Endothelial cell of umbilical vein (primary cell): ENCODE data around the gene PSKH1. TPM values are rescaled to one million over a fixed set of nuclear protein-coding genes. Genes with fewer than 3 reads are reported as not detected.

Experiments
- BruUV-seq: library from RNA; stranded (reverse); fragments of 400-500 nt; replicated peaks from 2 replicates; lab custom pipeline; 2021; lab: Mats Ljungman, UMichigan
- CTCF ChIA-PET: fragments of 300-600, 350-600 bp; sonication (Branson Sonifier 250); formaldehyde crosslinking; loops from one replicate; lab custom pipeline; 2021; ENCODE audit warnings: antibody characterized with exemption, inconsistent platforms; lab: Charles Lee
- POLR2A ChIA-PET: fragments of 300-600, 350-600 bp; sonication (Branson Sonifier 250); formaldehyde crosslinking; loops from one replicate; lab custom pipeline; 2021; ENCODE audit warnings: antibody characterized with exemption, inconsistent platforms; lab: Charles Lee
- DNase-seq: peaks from one replicate; pipeline ENCODE4 v3.0.0-alpha.2; 2011; ENCODE audit warnings: low read depth, low spot score
- FAIRE-seq: peaks from 2 replicates; lab custom pipeline; 2011; peaks lifted over from hg19 to GRCh38; lab: Jason Lieb, UNC
- H2AFZ ChIP-seq: 2 replicates; pipeline ENCODE4 v1.6.0; 2012; ENCODE audit warnings: low read depth, low read length, control low read depth, inconsistent platforms
- H3K27ac ChIP-seq: 2 replicates; pipeline ENCODE4 v1.5.1; 2011; ENCODE audit warnings: low read depth, mild to moderate bottlenecking, control low read depth, low read length, moderate library complexity; ENCODE audit not compliant: insufficient read depth
- H3K27me3 ChIP-seq, 2 experiments: 2 replicates each; pipeline versions ENCODE4 v1.6.0 to v1.6.1; 2011; ENCODE audit warnings: low read length in 2 of 2, mixed read lengths in 1 of 2; ENCODE audit not compliant: control insufficient read depth in 2 of 2, insufficient read depth in 2 of 2
- H3K36me3 ChIP-seq, 2 experiments: 2 replicates in 1 of 2; 3 replicates in 1 of 2; pipeline ENCODE4 v1.5.1; 2011; ENCODE audit warnings: low read length in 2 of 2, mild to moderate bottlenecking in 1 of 2, moderate library complexity in 1 of 2; ENCODE audit not compliant: control insufficient read depth in 2 of 2, insufficient read depth in 2 of 2; ENCODE audit errors: extremely low read depth in 1 of 2
- H3K4me1 ChIP-seq: 3 replicates; pipeline ENCODE4 v1.5.1; 2011; ENCODE audit warnings: mild to moderate bottlenecking, low read length; ENCODE audit not compliant: control insufficient read depth, insufficient read depth; ENCODE audit errors: extremely low read depth
- H3K4me2 ChIP-seq: 2 replicates; pipeline ENCODE4 v1.6.1; 2011; ENCODE audit warnings: low read length, control low read depth, mixed read lengths; ENCODE audit not compliant: insufficient read depth
- H3K4me3 ChIP-seq, 3 experiments: fragments of 200-600 bp in 1 of 3; sonication (generic), shearing (Covaris generic) in 1 of 3; replicated peaks in 1 of 3; 2 replicates each; pipeline ENCODE4 v1.5.1; 2011 to 2016; ENCODE audit warnings: control low read depth in 3 of 3, low read length in 3 of 3, mild to moderate bottlenecking in 2 of 3, inconsistent platforms in 1 of 3, low read depth in 1 of 3, moderate library complexity in 1 of 3; ENCODE audit not compliant: insufficient read depth in 1 of 3
- H3K79me2 ChIP-seq: 2 replicates; pipeline ENCODE4 v1.6.0; 2012; ENCODE audit warnings: low read length, inconsistent platforms; ENCODE audit not compliant: control insufficient read depth, insufficient read depth
- H3K9ac ChIP-seq: replicated peaks from 2 replicates; pipeline ENCODE3; 2011; ENCODE audit warnings: low read length, control low read depth; ENCODE audit not compliant: insufficient read depth; ENCODE audit errors: extremely low read depth
- H3K9me1 ChIP-seq: replicated peaks from 3 replicates; pipeline ENCODE4 v1.6.0; 2011; ENCODE audit warnings: mild to moderate bottlenecking, low read length; ENCODE audit not compliant: control insufficient read depth, insufficient read depth; ENCODE audit errors: extremely low read depth
- H3K9me3 ChIP-seq: replicated peaks from 2 replicates; pipeline ENCODE4 v1.5.1; 2012; ENCODE audit warnings: low read length, inconsistent platforms; ENCODE audit not compliant: control insufficient read depth, insufficient read depth
- H4K20me1 ChIP-seq: replicated peaks from 2 replicates; pipeline ENCODE3; 2011; ENCODE audit warnings: mild to moderate bottlenecking, low read length; ENCODE audit not compliant: control insufficient read depth, insufficient read depth; ENCODE audit errors: extremely low read depth
- CTCF ChIP-seq, 2 donors: IDR thresholded peaks; 1 replicate in 1 of 2; 2 replicates in 1 of 2; pipeline ENCODE4 v1.5.1; 2011; ENCODE audit warnings: low read length in 2 of 2, mild to moderate bottlenecking in 2 of 2, moderate library complexity in 2 of 2, control low read depth in 1 of 2, inconsistent platforms in 1 of 2, low read depth in 1 of 2; ENCODE audit not compliant: insufficient read depth in 1 of 2; ENCODE audit errors: extremely low read depth in 1 of 2
- EZH2 ChIP-seq: IDR thresholded peaks from 2 replicates; pipeline ENCODE4 v1.6.1; 2012; ENCODE audit warnings: borderline replicate concordance, low read depth, mild to moderate bottlenecking, moderate library complexity, low read length, inconsistent platforms; ENCODE audit not compliant: severe bottlenecking
- FOS ChIP-seq: IDR thresholded peaks from 2 replicates; pipeline ENCODE4 v1.6.1; 2011; ENCODE audit warnings: mild to moderate bottlenecking, low read length, moderate library complexity, borderline replicate concordance; ENCODE audit not compliant: insufficient read depth
- GATA2 ChIP-seq: IDR thresholded peaks from 2 replicates; pipeline ENCODE4 v1.7.0; 2011; ENCODE audit warnings: low read depth, mild to moderate bottlenecking, moderate library complexity, mixed read lengths, low read length; ENCODE audit not compliant: insufficient read length, insufficient read depth
- JUN ChIP-seq: IDR thresholded peaks from 2 replicates; pipeline ENCODE4 v1.6.1; 2011; ENCODE audit warnings: borderline replicate concordance, low read depth; ENCODE audit not compliant: insufficient read length, insufficient read depth
- MYC ChIP-seq: IDR thresholded peaks from one replicate; pipeline ENCODE4 v1.6.1; 2011; ENCODE audit warnings: mild to moderate bottlenecking, low read depth, low read length
- POLR2A ChIP-seq: IDR thresholded peaks from 2 replicates; pipeline ENCODE4 v1.6.1; 2012; ENCODE audit warnings: low read depth, mild to moderate bottlenecking, control low read depth, low read length
- POLR2AphosphoS5 ChIP-seq: IDR thresholded peaks from 2 replicates; pipeline ENCODE4 v1.6.1; 2012; ENCODE audit warnings: low read depth, mild to moderate bottlenecking, control low read depth, low read length, moderate library complexity; ENCODE audit not compliant: insufficient read depth
- dilution Hi-C: fragments of 300-500 bp; cut with MboI; formaldehyde crosslinking; loops from one replicate; pipeline ENCODE4 v1.15.0; 2019; ENCODE audit warnings: low sequenced_read_pairs; ENCODE audit not compliant: extremely low pct_ligation_motif_present
- intact Hi-C: fragments of 100-400 bp; cut with micrococcal nuclease; formaldehyde crosslinking; loops from one replicate; pipeline ENCODE4 v1.10.0; 2022
- polyA plus RNA-seq, 4 experiments: library from polyadenylated mRNA; depleted of rRNA in 3 of 4; stranded (reverse) in 3 of 4; unstranded in 1 of 4; fragments of >200 nt; gene quantifications; 2 replicates each; pipeline versions ENCODE4 v1.2.1 to v1.2.3, GENCODE V29; 2011 to 2012; ENCODE audit warnings: missing spikeins in 1 of 4
- total RNA-seq: library from RNA; stranded (reverse); gene quantifications from 2 replicates; pipeline ENCODE4 v1.2.3, GENCODE V29; 2021
- TF ChIP-seq, protein P1 (sequence below): IDR thresholded peaks from 2 replicates; pipeline ENCODE4 v1.6.1; 2011; ENCODE audit not compliant: insufficient read depth, insufficient read length

Gene PSKH1
- total and polyA plus RNA-seq, 2 donors (not counting 3 experiments of a cell fraction or from before 2014, with no cell fraction given) = 25.9 to 42.6 TPM

DNA sequence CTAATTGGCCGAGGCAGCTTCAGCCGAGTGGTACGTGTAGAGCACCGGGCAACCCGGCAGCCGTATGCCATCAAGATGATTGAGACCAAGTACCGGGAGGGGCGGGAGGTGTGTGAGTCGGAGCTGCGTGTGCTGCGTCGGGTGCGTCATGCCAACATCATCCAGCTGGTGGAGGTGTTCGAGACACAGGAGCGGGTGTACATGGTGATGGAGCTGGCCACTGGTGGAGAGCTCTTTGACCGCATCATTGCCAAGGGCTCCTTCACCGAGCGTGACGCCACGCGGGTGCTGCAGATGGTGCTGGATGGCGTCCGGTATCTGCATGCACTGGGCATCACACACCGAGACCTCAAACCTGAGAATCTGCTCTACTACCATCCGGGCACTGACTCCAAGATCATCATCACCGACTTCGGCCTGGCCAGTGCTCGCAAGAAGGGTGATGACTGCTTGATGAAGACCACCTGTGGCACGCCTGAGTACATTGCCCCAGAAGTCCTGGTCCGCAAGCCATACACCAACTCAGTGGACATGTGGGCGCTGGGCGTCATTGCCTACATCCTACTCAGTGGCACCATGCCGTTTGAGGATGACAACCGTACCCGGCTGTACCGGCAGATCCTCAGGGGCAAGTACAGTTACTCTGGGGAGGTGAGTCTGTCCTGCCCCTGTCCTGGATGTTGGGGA lies 16.1 kb downstream of the PSKH1 start:
- Histone ChIP-seq H3K4me1 (no peaks in the 10 kb centered on the region), H3K4me3 (no peak overlapping the region), H3K9me1 (no peaks in the 10 kb centered on the region), H4K20me1 (no peaks in the 10 kb centered on the region), H3K36me3 (peaks cover 3 to 15% of the 10 kb centered on the region in 2 experiments), H3K27me3 (no peaks in the 10 kb centered on the region), H3K9me3 (no peaks in the 10 kb centered on the region), H3K79me2 (no peaks in the 10 kb centered on the region), H3K9ac (no peak overlapping the region), H3K27ac (no peak overlapping the region), H3K4me2 (no peak overlapping the region), H2AFZ (no peak overlapping the region)
- intact Hi-C loops (loop anchor here (10.0 kb wide), 1 partner anchor 594 kb away; no protein-coding TSS in a partner anchor), dilution Hi-C loops (loop anchor here (25.0 kb wide), 1 partner anchor 222 kb away; no protein-coding TSS in a partner anchor)
- ChIA-PET POLR2A (no interaction called here), CTCF (interaction anchor here (0.6 to 1.5 kb wide), 3 partner anchors 16 to 236 kb away, joined by 3 to 4 read pairs (median 3); partner anchors contain the start of gene PSKH1)
- no peak for DNase-seq
- TF ChIP-seq, protein P1, sequence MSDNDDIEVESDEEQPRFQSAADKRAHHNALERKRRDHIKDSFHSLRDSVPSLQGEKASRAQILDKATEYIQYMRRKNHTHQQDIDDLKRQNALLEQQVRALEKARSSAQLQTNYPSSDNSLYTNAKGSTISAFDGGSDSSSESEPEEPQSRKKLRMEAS = no peak
- TF ChIP-seq POLR2A = no peak
- TF ChIP-seq POLR2AphosphoS5 = no peak
- TF ChIP-seq CTCF (IDR thresholded peaks at IDR 0.05; ENCODE audit: extremely low read depth in 1 of 2, insufficient read depth in 1 of 2, low read depth in 1 of 2, low read length in 2 of 2) = no peak
- no peak for TF ChIP-seq MYC
- no peak for TF ChIP-seq EZH2
- no peak for TF ChIP-seq FOS
- no peak for TF ChIP-seq JUN
- no peak for TF ChIP-seq GATA2
- no TSS peak for BruUV-seq
- FAIRE-seq = no peak
